Left renal cortex interstitium (tissue), 4 donors: ENCODE data around the gene KCNMA1. TPM values are rescaled to one million over a fixed set of nuclear protein-coding genes. Genes with fewer than 3 reads are reported as not detected.

ENCODE experiments used
- DNase-seq, 4 donors: peaks; one replicate each; pipeline ENCODE4 v3.0.0-alpha.2; 2013; ENCODE audit warnings: low read depth in 4 of 4, low spot score in 2 of 4, missing footprints in 1 of 4
- polyA plus RNA-seq, 4 donors: library from polyadenylated mRNA; unstranded; fragments of 120-200 nt; gene quantifications; one replicate each; pipeline ENCODE4 v1.2.1, GENCODE V29; 2013; ENCODE audit not compliant: insufficient read length in 4 of 4

KCNMA1 gene
- polyA plus RNA-seq, 4 donors, result 2.8 to 5.2 (median 3.7) TPM

DNA sequence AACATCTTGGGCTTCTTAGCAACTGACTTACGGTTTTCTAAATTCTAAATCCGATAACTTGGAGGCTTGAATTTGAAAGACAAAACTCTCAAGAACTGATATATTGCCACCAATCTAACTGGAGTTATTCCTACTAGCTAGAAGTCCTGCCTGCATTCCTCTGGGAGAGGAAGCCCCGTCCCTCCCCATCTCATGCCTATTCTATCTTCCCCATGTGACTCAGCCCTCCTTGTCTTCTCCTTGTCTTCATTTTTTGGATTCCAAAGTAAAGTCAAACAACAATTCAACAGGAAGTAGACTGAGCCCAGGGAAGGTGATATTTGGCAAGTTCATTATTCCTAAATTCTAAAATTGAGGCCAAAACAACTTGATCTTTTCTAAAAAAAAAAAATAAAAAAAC lies 587.7 kb downstream of the KCNMA1 start:
- DNase-seq, result no peak

DNA sequence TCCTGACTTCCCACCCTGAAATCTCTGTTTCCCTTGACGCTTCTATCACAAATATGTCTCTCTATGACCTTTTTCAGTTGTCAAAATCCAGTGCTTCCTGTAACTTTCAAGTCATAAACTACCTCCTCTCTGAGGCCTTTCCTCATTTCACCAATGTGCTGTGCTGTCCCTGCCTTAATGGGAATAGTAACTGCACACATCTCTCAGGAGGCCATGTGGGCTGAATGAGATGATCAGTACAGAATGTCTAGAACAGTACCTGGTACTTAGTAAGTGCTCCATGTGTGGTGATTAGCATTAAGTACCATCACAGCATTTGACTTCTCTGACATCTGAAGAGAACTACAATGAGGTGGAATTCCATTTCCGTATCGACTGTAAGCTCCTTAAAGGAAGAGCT lies 588.5 kb downstream of the KCNMA1 start:
- DNase-seq, result no peak

DNA sequence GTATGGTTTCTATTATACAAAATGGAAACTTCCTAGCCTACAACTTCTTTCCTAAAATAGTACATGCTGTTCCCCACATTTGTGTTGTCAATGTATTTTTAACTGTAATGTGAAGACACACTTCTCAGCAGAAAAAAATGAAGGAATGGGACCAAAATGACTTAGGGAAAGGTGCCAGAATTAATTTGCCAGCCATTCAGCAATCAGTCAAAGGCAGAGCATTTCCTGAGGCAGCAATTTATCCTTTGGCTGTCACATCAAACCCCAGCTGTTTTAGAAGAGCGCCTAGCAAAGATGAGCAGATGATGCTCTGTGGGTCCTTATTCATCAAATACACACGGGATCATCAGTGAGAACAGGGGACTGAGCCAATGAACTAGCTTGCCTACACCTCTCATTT lies 592.5 kb downstream of the KCNMA1 start:
- no peak for DNase-seq

DNA sequence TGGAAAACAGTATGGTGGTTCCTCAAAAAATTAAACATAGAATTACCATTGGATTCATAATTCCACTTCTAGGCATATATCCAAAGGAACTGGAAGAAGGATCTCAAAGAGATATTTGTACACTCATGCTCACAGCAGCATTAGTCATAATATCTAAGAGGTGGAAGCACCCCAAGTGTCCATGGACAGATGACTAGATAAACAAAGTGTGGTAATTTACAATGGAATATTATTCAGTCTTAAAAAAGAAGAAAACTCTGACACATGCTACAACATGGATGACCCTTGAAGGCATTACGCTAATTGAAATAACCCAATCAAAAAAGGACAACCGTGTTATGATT lies 594.2 kb downstream of the KCNMA1 start:
- no peak for DNase-seq

DNA sequence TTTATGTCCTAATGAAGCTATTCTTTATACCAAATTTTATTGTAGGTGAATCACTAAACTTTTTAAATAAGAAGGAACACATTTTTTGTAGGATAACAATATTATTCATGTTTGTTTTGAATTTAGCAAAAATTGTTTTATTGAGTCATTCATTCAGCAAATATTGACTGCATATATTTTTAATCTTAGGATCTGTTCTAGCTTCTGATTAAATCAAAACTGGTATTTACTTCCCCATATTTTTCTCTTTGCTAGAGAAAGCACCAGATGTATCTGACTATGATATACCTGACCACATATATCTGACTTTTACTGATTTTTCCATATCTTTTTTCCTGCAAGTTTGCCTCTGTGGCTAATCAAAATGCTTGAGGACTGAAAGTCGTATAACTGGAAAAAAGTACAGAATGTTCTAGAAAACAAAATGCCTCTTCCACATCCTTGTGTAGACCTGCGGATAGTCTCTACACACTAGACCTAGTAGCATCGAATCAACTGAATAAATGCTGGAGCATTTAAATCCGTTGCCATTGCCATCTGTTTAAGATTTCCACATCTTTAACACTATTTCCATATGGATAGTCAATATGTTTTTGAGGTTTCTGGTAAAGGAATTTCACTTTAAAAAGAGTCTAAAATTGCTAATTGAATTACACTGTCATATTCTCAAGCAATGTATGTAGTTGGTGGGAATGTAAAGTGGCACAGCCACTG lies 594.7 kb downstream of the KCNMA1 start:
- DNase-seq, result no peak

DNA sequence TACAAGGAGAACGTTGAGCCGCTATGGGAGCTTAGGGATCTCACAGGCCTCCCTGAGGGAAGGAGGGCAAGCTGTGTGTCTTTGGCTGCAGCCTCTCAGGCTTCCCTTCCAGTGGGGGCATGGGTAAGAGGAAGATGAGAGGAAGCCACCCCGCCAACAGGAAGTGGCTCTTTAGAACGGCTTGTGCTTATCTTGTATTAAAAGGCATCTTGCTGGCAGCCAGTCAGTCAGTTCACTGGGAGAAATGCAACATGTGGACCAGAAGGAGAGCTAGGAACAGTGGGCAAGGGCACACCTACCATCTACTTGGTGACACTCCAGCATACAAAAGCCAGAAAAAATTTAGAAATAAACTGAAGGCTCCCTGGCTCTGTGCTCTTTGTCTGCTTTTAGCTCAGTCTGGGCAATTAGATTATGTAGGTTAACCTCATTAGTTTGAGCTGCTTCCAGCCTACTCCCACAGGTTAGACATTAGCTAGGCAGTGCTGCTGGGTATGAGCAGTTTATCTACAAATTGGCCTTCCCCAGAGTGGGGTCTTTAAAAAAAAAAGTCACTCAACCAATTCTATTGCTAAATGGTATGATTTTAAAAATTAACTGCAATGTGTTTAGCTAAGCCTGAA lies 595.9 kb downstream of the KCNMA1 start:
- no peak for DNase-seq

DNA sequence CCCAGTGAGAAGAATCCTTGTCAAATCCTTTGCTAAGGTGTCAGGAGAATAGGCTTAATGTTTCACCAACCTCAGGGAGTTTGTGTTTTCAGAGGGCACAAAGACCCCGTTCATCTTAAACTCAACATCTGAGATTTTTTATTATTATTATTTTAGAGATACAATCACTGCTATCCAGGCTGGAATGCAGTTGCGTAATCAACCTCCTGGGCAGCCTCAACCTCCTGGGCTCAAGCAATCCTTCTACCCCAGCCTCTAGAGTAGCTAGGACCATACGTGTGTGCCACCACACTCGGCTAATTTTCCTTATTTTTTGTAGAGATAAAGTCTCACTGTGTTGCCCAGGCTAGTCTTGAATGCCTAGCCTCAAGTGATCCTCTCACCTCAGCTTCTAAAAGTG lies 599.2 kb downstream of the KCNMA1 start:
- no peak for DNase-seq

DNA sequence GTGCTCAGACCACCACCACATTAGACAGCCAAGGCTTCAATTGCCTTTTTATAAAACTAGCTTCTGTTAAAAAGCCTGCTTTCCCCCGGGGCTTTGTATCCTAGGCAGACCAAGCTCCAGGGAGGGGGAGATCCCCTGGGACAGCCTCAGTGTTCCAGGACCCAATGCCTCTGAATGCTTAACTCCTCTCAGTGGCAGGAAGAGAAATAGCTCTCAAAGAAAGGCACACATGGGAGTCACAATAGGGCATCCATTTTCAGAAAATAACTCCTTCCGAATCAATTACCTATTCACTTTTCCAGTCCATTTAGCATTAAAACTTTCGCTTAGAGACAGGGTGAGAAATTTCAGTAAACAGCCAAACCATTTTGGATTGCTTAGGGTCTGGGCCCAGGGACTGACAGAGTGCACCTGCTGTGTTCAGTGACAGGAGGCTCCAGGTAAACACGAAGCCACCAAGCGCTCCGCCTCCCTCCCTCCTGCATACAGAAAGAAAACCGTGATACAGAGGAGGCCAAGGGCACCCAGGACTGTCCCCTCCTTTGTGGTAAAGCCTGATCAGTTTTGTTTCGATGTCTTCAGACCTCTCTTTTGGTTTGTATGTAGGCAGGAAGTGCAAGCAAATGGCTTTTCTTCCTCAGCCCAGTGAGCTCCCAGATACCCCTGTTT lies 599.7 kb downstream of the KCNMA1 start:
- no peak for DNase-seq

DNA sequence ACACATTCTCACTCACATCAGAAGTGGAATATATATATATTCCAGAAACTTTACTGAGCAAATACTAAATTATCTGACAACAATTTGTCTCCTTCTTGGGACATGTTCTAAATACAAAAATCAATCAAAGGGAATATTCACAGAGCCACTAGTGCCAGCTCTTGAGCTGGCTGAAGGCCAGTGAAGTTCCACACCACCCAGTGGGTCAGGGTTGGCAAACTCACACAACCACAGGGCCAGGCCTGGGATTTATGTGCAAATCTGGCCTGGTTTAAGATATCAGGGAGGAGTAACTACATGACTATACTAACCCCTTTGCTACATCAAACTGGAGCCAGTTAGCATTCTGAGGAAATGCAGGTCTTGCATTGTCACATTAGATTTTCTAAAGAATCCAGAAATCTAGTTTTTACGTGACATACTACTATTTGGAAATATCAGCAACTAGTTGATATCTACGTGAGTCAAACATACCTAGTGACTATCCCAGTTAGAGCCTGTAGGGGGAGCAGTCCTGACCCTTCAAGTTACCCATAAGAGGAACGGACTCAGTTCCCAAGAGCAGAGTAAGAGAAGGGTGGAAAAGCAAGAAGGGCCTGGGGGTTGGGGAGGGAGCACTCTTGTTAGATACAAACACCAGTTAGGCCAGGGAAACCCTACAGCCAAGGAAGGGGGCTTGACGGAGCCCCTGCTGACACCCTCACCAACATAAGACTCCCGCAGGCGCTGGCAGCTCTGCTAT lies 600.4 kb downstream of the KCNMA1 start:
- no peak for DNase-seq

DNA sequence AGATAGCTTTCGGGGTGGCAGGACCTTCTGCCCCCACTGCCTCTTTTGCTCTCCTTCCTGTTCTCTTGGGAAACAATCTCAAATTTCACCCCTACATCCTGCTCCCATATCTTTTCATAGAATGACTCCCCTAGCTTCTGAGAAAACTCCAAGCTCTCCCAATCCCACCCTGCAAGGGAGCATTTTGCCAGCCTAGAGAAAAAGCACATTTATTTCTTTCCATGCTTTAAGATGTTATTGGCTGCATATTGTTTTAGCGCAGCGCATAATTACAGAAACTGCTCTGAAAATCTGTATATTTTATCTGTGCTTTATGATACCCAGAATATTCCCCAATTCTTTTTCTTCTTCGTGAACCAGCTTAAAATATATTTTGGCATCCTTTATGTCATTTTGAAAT lies 601.3 kb downstream of the KCNMA1 start:
- DNase-seq, result no peak

DNA sequence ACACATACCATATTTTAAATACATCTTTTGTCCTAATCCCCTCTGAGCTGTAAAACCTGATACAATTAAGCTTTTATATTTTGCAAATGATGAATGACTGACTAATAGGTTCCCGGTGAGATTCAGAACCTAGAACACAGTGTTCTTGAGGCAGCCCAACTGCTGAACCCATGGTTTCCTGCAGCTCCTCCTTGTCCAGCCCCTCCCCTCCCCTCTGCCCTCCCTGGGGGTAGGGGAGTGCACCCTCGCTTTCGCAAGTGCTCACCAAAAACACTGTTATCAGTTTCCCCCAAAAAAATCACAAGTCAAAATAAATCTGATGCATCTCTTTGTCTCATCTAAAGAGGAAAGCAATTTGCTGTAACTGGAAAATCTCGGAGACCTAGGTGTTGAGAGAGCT lies 602.8 kb downstream of the KCNMA1 start:
- no peak for DNase-seq

DNA sequence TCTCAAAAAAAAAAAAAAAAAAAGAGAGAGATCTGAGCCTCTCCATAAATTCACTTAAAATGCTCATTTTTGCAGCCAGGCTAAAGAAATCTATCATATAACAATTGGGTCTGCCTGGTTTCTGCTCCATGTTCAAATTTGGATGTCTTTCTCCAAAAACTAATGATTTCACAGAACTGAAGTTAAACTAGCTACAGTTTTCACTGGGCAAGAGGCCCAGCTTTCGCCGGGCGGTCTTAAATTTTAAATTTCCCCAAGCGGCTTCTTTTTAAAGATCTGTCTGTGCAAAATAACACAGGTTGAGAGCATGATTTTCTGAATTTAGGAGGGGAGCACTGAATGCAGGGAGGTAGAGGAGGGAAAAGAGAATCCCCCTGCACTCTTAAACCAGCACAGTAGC lies 603.4 kb downstream of the KCNMA1 start:
- no peak for DNase-seq

DNA sequence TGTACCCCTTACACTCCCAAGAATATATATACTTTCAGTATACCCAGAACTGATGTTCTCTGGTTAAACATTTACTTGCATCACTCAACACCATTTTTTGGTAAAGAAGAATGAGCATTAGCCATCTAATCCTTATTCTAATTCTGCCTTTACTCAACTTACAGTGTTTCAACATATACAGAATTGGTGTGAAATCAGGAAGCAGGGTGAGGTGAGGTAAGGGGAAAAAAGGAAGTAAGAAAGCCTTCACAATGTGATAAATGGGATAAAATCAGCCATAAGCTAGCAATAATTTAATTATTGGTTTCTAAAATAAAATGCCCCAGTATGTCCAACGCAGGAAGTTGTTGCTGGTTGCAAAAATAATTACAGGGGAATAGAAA lies 605.4 kb downstream of the KCNMA1 start:
- DNase-seq, result no peak

DNA sequence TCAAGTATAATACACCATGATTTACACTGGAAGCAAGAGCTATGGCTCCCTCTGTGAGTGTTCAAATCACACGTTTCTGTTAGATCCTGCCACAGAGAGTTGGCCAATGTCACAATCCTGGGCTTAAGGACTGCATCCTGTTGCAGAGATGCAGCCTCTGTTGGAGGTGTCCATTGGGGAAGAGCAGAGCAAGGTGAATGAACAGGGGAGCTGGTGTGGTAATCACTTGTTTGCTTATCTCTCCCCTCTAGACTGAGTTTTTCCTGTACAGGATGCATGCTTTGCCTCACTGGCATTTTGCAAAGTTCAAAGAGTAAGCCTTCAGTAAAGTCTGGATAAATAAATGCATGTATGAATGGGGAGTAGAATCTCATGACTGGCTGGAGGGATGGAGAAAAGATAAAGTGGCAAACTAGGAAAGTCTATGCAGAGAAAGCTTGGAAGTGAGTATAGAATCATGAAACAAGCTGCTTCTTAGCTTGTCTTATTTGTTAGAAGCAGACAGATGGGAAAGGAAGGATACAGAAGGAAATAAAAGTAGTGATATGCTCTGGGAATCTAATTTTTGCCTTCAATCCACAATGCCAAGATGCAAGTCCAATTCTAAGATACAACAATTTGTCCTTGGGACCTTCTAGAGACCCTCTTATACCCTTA lies 605.9 kb downstream of the KCNMA1 start:
- DNase-seq, result no peak

DNA sequence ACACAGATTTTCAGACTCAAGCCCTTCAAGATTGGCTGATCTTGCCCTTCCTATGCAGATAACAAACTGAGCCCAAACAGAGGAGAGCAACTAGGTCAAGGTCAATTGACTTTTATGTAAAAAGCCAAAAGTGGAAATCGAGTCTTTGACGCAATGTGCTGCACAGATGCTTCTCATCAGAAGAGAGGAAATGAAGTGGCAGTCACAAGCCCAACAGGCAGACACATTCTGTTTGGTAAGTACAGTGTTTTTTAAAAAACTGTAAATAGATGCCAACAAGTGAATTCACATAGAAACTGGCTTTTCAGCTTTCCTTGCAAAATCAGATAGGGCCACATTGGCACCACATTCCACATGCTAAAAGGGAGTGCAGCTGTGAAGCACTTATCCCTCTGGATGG lies 606.6 kb downstream of the KCNMA1 start:
- DNase-seq, result no peak

DNA sequence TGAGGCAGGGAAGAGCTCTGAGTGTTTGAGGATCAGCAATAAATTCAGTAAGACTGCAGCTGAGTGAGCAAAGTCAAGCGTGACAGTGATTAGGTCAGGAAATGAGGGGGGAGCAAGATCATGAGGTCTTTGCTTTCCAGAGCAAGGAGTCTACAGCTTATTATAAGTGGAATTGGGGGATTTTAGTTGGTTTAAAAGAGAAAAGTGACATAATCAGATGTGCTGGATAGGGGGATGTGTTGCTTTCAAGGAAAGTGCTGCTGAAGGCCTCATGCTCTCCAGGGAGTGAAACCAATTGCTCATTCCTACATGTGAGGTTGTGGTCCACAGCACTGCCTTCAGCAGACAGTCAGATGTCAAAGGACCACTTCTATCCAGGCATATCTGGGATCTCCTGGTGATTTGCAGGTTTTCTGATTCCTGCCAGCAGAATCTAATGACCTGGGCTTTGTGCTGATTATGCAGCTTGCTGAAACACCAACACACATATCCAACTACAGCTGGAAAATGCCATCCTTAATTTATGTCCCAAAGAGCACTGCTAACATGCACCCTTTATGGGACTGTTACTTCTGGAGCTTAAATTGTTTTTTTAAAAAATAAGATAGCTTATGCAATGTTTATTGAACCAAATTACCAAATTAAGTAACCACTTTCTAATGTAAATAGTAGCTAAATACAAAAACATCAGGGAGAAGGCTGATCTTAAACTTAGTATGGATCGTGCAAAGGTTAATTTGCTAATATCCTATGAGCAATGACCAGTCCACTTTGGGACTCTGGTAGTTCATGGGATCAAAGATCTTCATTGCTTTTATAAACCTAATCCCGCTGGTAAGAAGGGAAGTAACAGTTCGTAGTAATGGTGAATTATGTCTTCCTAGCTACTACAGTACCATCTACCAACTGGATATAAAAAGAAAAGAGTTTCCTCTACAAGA lies 607.6 kb downstream of the KCNMA1 start:
- DNase-seq, result peak in 1 of 4 donors; percentile 63

DNA sequence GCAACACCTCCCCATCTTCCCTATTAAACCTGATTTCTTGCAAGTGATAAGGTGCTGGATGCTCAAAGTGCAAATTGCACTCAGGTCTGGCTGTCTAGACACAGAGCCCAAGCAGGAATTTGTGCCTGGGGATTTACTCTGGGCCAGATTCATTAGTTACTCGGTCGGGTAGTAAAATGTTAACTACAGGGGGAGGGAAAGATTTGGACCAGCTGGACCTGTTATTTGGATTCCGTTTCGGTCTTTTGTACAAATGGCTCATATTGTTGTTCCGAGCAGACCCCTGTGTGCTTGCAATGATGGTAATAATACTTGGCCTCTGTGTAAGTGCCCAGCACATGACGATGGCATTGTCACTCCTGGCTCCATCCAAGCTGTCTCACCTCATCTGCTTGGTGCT lies 609.6 kb downstream of the KCNMA1 start:
- peak in 1 of 4 donors; percentile 48 for DNase-seq

DNA sequence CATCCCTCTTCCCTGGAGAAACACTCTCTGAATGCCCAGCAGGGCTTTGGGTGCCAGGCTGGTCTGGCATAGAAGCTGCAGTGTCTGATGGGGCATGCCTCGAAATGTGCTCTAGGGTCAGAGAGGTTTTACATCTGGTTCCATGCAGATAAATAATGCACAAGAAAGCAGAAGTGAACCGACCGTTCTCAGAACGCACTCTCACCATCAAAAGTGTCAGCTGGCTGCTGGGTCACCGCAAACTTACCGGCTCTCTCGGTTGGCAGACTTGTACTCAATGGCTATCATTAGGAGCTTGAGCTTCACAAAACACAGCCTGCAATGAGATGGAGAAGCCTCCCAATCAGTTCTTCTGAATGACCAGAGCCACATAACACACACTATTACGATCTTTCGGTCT lies 610.0 kb downstream of the KCNMA1 start:
- DNase-seq, result no peak

DNA sequence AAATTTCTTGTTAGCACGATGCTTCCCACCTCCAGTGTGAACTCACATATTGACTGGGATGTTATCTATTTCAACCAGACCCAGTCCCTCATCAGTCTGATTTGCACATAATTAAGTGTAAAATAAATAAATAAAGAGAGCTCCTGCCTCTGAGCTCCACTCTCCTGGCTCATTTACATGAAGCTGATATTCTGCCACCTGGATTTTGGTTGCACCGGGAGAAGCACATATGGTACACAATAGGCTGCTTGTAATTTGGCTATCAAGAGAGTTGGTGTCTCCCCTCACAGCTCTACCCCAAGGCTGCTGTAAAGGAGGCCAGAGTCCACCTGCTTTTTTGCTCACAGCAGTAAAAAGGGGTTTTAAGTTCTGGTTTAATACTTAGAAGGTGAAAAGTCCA lies 610.5 kb downstream of the KCNMA1 start:
- DNase-seq, result no peak

DNA sequence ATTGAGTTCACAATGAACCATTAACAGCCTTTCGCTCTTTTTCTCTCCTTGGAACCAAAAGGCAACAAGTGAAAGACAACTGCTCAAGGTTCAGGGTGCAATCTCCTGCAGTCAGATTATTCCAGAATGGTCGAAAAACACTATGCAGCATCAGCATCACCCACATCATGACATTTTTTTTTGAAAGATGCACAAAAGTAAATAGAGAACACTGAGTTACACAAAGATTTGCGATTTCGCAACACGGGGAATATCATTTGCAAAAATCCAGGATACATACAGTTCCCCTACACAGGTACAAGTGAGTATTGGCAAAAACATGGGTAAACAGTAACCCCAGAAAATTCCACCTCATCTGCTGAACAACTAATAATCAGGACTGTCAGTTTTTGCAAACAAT lies 611.5 kb downstream of the KCNMA1 start:
- no peak for DNase-seq
